H9 (cell line): ENCODE results near the gene GRIA1. TPM values are rescaled to one million over a fixed set of nuclear protein-coding genes. Genes with fewer than 3 reads are reported as not detected.

Experiments used
- DNase-seq: peaks from one replicate; pipeline ENCODE4 v3.0.0-alpha.2; 2017
- H2AFZ ChIP-seq: one replicate; pipeline ENCODE4 v1.6.1; 2013; ENCODE audit warnings: mild to moderate bottlenecking, low read length, control low read depth, moderate library complexity
- H2AK5ac ChIP-seq: 2 replicates; pipeline ENCODE4 v1.6.1; 2013; ENCODE audit warnings: low read length, control low read depth, mixed read lengths; ENCODE audit not compliant: insufficient read length
- H2BK120ac ChIP-seq: one replicate; pipeline ENCODE4 v1.6.1; 2013; ENCODE audit warnings: low read depth, mild to moderate bottlenecking, low read length, control low read depth, inconsistent platforms; ENCODE audit not compliant: poor library complexity, severe bottlenecking
- H2BK12ac ChIP-seq: 2 replicates; pipeline ENCODE4 v1.6.1; 2013; ENCODE audit warnings: low read length, control low read depth, mixed read lengths, low read depth; ENCODE audit not compliant: insufficient read length
- H2BK15ac ChIP-seq: 2 replicates; pipeline ENCODE4 v1.6.1; 2013; ENCODE audit warnings: low read depth, low read length, control low read depth
- H2BK20ac ChIP-seq: one replicate; pipeline ENCODE4 v1.6.1; 2013; ENCODE audit warnings: low read depth, mild to moderate bottlenecking, low read length, control low read depth, inconsistent platforms; ENCODE audit not compliant: poor library complexity, severe bottlenecking
- H2BK5ac ChIP-seq: 2 replicates; pipeline ENCODE4 v1.6.1; 2013; ENCODE audit warnings: low read length, control low read depth, mixed read lengths; ENCODE audit not compliant: insufficient read length
- H3K14ac ChIP-seq: 2 replicates; pipeline ENCODE4 v1.6.1; 2013; ENCODE audit warnings: low read length, control low read depth; ENCODE audit not compliant: insufficient read depth
- H3K18ac ChIP-seq: 2 replicates; pipeline ENCODE4 v1.6.1; 2013; ENCODE audit warnings: low read depth, mild to moderate bottlenecking, mixed read lengths, low read length, control low read depth; ENCODE audit not compliant: insufficient read length
- H3K23ac ChIP-seq: 2 replicates; pipeline ENCODE4 v1.6.1; 2013; ENCODE audit warnings: low read length, control low read depth, mixed read lengths, low read depth; ENCODE audit not compliant: insufficient read length
- H3K23me2 ChIP-seq: 2 replicates; pipeline ENCODE4 v1.6.1; 2013; ENCODE audit warnings: low read depth, mild to moderate bottlenecking, mixed read lengths, low read length, control low read depth; ENCODE audit not compliant: insufficient read length, poor library complexity, severe bottlenecking
- H3K27ac ChIP-seq: 2 replicates; pipeline ENCODE4 v1.5.1; 2013; ENCODE audit warnings: low read length, control low read depth, mixed read lengths, low read depth; ENCODE audit not compliant: insufficient read length
- H3K27me3 ChIP-seq: 2 replicates; pipeline ENCODE4 v1.6.1; 2013; ENCODE audit warnings: low read length, control low read depth, inconsistent platforms; ENCODE audit not compliant: insufficient read depth
- H3K4ac ChIP-seq: 2 replicates; pipeline ENCODE4 v1.6.1; 2013; ENCODE audit warnings: low read depth, mild to moderate bottlenecking, control low read depth, inconsistent platforms, low read length, moderate library complexity
- H3K4me1 ChIP-seq: 2 replicates; pipeline ENCODE4 v1.6.1; 2013; ENCODE audit warnings: low read length, control low read depth, inconsistent platforms; ENCODE audit not compliant: insufficient read depth
- H3K4me2 ChIP-seq: 2 replicates; pipeline ENCODE4 v1.6.1; 2013; ENCODE audit warnings: low read length, control low read depth, mixed read lengths; ENCODE audit not compliant: insufficient read length, insufficient read depth
- H3K56ac ChIP-seq: 2 replicates; pipeline ENCODE4 v1.6.1; 2013; ENCODE audit warnings: low read depth, mild to moderate bottlenecking, mixed read lengths, low read length, control low read depth; ENCODE audit not compliant: insufficient read length
- H3K79me1 ChIP-seq: 2 replicates; pipeline ENCODE4 v1.6.1; 2013; ENCODE audit warnings: low read depth, mild to moderate bottlenecking, moderate library complexity, low read length, control low read depth, inconsistent platforms; ENCODE audit not compliant: insufficient read depth, poor library complexity, severe bottlenecking
- H3K79me2 ChIP-seq: 2 replicates; pipeline ENCODE4 v1.6.1; 2013; ENCODE audit warnings: low read length, control low read depth, inconsistent platforms; ENCODE audit not compliant: insufficient read depth
- H3K9ac ChIP-seq: 2 replicates; pipeline ENCODE4 v1.6.1; 2013; ENCODE audit warnings: low read length, control low read depth, mixed read lengths; ENCODE audit not compliant: insufficient read length; ENCODE audit errors: extremely low read depth
- H3K9me3 ChIP-seq: one replicate; pipeline ENCODE4 v1.6.1; 2013; ENCODE audit warnings: low read depth, low read length, inconsistent platforms; ENCODE audit not compliant: control insufficient read depth
- H3T11ph ChIP-seq: one replicate; pipeline ENCODE4 v1.6.1; 2013; ENCODE audit warnings: mild to moderate bottlenecking, low read length, control low read depth, inconsistent platforms
- H4K20me1 ChIP-seq: one replicate; pipeline ENCODE4 v1.6.1; 2013; ENCODE audit not compliant: control insufficient read depth, insufficient read length, insufficient read depth
- H4K5ac ChIP-seq: 2 replicates; pipeline ENCODE4 v1.6.1; 2013; ENCODE audit warnings: low read depth, mild to moderate bottlenecking, mixed read lengths, low read length, control low read depth; ENCODE audit not compliant: insufficient read length
- H4K8ac ChIP-seq: replicated peaks from 2 replicates; pipeline ENCODE4 v1.6.1; 2013; ENCODE audit warnings: low read length, control low read depth, mixed read lengths, low read depth; ENCODE audit not compliant: insufficient read length
- H4K91ac ChIP-seq: 2 replicates; pipeline ENCODE4 v1.6.1; 2013; ENCODE audit warnings: low read depth, mild to moderate bottlenecking, moderate library complexity, mixed read lengths, low read length, control low read depth; ENCODE audit not compliant: insufficient read length
- H3K27ac Mint-ChIP-seq, 3 experiments: 2 replicates in 2 of 3; 3 replicates in 1 of 3; pipeline ENCODE4 v1.8.0; 2020 to 2021; ENCODE audit warnings: mixed read lengths in 3 of 3, mild to moderate bottlenecking in 1 of 3, moderate library complexity in 1 of 3
- H3K27me3 Mint-ChIP-seq: 2 replicates; pipeline ENCODE4 v1.8.0; 2021; ENCODE audit warnings: low read depth, mild to moderate bottlenecking, moderate library complexity, mixed read lengths
- H3K36me3 Mint-ChIP-seq, 3 experiments: 2 replicates in 2 of 3; 3 replicates in 1 of 3; pipeline ENCODE4 v1.8.0; 2020 to 2021; ENCODE audit warnings: low read depth in 3 of 3, mixed read lengths in 3 of 3; ENCODE audit not compliant: insufficient read depth in 1 of 3
- H3K4me1 Mint-ChIP-seq, 2 experiments: 2 replicates each; pipeline ENCODE4 v1.8.0; 2020; ENCODE audit warnings: mixed read lengths in 2 of 2
- H3K4me3 Mint-ChIP-seq, 2 experiments: 2 replicates in 1 of 2; 3 replicates in 1 of 2; pipeline ENCODE4 v1.8.0; 2020 to 2021; ENCODE audit warnings: mild to moderate bottlenecking in 2 of 2, mixed read lengths in 2 of 2, moderate library complexity in 1 of 2
- H3K9me3 Mint-ChIP-seq, 2 experiments: 2 replicates in 1 of 2; 3 replicates in 1 of 2; pipeline ENCODE4 v1.8.0; 2020; ENCODE audit warnings: mild to moderate bottlenecking in 2 of 2, mixed read lengths in 2 of 2, moderate library complexity in 1 of 2
- CTCF ChIP-seq: fragments of 200-600 bp; sonication (generic); conservative IDR thresholded peaks from 3 replicates; pipeline ENCODE4 v1.8.0; 2021; ENCODE audit warnings: antibody characterized with exemption, mild to moderate bottlenecking
- WGBS: extraction: QIAGEN DNeasy Blood & Tissue Kit; methylation state at CpG from one replicate; pipeline ENCODE4 v1.1.7; 2013; ENCODE audit warnings: missing lambda C conversion rate, low lambda C conversion rate, mixed read lengths; ENCODE audit not compliant: insufficient read length; ENCODE audit errors: extremely low coverage; 5-methylcytosine and 5-hydroxymethylcytosine counted together
- total RNA-seq: library from RNA; stranded (reverse); gene quantifications from 2 replicates; pipeline ENCODE4 v1.2.1, GENCODE V29; 2021

Gene GRIA1
- total RNA-seq, 1 experiment from 2014 or later = 0.52 TPM

- Histone ChIP-seq H3T11ph (no peak overlapping the region), H3K27me3 (no peaks in the 10 kb centered on the region), H2BK120ac (no peak overlapping the region), H4K8ac (no peak overlapping the region), H3K79me2 (no peaks in the 10 kb centered on the region), H4K5ac (no peak overlapping the region), H2BK20ac (no peak overlapping the region), H3K14ac (no peak overlapping the region), H3K9me3 (no peaks in the 10 kb centered on the region), H2AFZ (no peak overlapping the region), H3K4ac (no peak overlapping the region), H4K91ac (no peak overlapping the region), H3K4me2 (no peak overlapping the region), H3K56ac (no peak overlapping the region), H4K20me1 (no peaks in the 10 kb centered on the region), H2BK15ac (no peak overlapping the region), H2BK12ac (no peak overlapping the region), H3K27ac (no peak overlapping the region), H3K9ac (no peak overlapping the region), H3K23me2 (no peaks in the 10 kb centered on the region), H3K18ac (no peak overlapping the region), H2AK5ac (no peak overlapping the region), H2BK5ac (no peak overlapping the region), H3K4me1 (no peaks in the 10 kb centered on the region), H3K23ac (no peak overlapping the region), H3K79me1 (no peaks in the 10 kb centered on the region)
- no peak overlapping the region for H3K4me3 Mint-ChIP-seq
- DNase-seq = no peak
- no CpG with 5 or more reads among the region's 2 CpGs for WGBS
- peaks cover 35% of the 10 kb centered on the region in 2 experiments for H3K4me1 Mint-ChIP-seq
- no peak overlapping the region for H3K27ac Mint-ChIP-seq
- no peaks in the 10 kb centered on the region for H3K36me3 Mint-ChIP-seq
- peaks cover 21% of the 10 kb centered on the region for H3K27me3 Mint-ChIP-seq
- no peaks in the 10 kb centered on the region; a peak in 1 of 5 replicates for H3K9me3 Mint-ChIP-seq
- no peak for TF ChIP-seq CTCF
These were observed 170.4 kb downstream of the GRIA1 start for GRCh38 chr5:153660919-153661318.
